Subcutaneous adipose tissue (tissue), 4 donors: ENCODE results near the gene ARID5B. TPM values are rescaled to one million over a fixed set of nuclear protein-coding genes. Genes with fewer than 3 reads are reported as not detected.

Experiments used
- CTCF ChIP-seq: fragments of 450-650 bp; IDR thresholded peaks from one replicate; pipeline ENCODE4 v1.5.1; 2016; ENCODE audit warnings: low read depth, mild to moderate bottlenecking, control low read depth, antibody characterized with exemption, moderate library complexity
- total RNA-seq, 4 donors: library from RNA; depleted of rRNA; stranded (reverse); fragments of >200 nt; gene quantifications; one replicate each; pipeline ENCODE4 v1.1.0, GENCODE V29; 2016

Gene ARID5B
- total RNA-seq, 4 donors from 2014 or later = 61.4 to 193 (median 86.2) TPM

- TF ChIP-seq CTCF = no peak
Measured at GRCh38 chr10:61936770-61937169, 35.3 kb downstream of the ARID5B start.

- no peak for TF ChIP-seq CTCF
Measured at GRCh38 chr10:61937631-61938351, 36.3 kb downstream of the ARID5B start.

- TF ChIP-seq CTCF = no peak
Measured at GRCh38 chr10:61939902-61940301, 38.4 kb downstream of the ARID5B start.

GRCh38 chr10:61941202-61941681, 39.7 kb downstream of the ARID5B start:
- no peak for TF ChIP-seq CTCF

GRCh38 chr10:61942604-61943461, 41.3 kb downstream of the ARID5B start:
- TF ChIP-seq CTCF = no peak

GRCh38 chr10:61943674-61944378, 42.3 kb downstream of the ARID5B start:
- no peak for TF ChIP-seq CTCF
